Measurements from ENCODE around the gene TMEM117. TPM values are rescaled to one million over a fixed set of nuclear protein-coding genes. Genes with fewer than 3 reads are reported as not detected.

TMEM117 gene
- total and polyA plus RNA-seq, 2 donors (not counting 1 experiment from before 2014, with no cell fraction given) = 2.0 to 10.4 TPM

DNA sequence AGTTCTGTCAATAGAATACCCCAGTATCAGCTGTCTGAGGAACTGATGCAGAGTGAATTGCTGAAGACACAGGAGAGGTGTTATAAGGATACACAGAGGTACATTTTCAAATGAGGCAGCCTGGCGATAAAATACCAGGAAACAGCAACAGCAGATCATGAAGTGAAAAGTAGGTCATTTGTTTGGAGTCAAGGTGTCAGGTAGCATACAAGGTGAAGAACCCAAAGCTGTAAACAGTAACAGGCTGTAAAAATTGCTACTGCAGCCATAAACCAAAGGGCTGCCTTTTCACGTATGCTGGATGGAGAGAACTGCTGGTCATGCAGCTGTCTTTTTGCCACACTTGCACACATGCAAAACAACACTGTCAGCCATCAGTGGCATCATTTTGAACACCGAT lies 20.5 kb upstream of the TMEM117 start:
- Mint-ChIP-seq H3K4me3 (no peak overlapping the region), H3K4me1 (no peaks in the 10 kb centered on the region), H3K27ac (no peak overlapping the region), H3K9me3 (ENCODE audit: insufficient read depth) (no peaks in the 10 kb centered on the region), H3K27me3 (peaks cover 27% of the 10 kb centered on the region)
- ATAC-seq (ENCODE audit: low read depth) = no peak
- no peaks in the 10 kb centered on the region for H3K79me2 ChIP-seq (ENCODE audit: control insufficient read depth, insufficient read depth, low read length)
- no peak overlapping the region for H3K4me2 ChIP-seq (replicated peaks; ENCODE audit: low read depth, low read length, poor library complexity, severe bottlenecking)
- CTCF ChIA-PET = no interaction called here
- no peaks in the 10 kb centered on the region for H3K36me3 ChIP-seq (replicated peaks in 1 of 2; ENCODE audit: control extremely low read depth in 1 of 2, control insufficient read depth in 1 of 2, extremely low read depth in 1 of 2, insufficient read depth in 2 of 2, low read length in 1 of 2)
- no peak overlapping the region for H2AFZ ChIP-seq (ENCODE audit: insufficient read depth, low read depth, low read length, poor library complexity, severe bottlenecking)
- POLR2A ChIA-PET = no interaction called here
- TF ChIP-seq EZH2 (IDR thresholded peaks at IDR 0.05; ENCODE audit: borderline replicate concordance, insufficient read depth, low read depth, low read length, poor library complexity, severe bottlenecking) = no peak
- TF ChIP-seq, protein P1, sequence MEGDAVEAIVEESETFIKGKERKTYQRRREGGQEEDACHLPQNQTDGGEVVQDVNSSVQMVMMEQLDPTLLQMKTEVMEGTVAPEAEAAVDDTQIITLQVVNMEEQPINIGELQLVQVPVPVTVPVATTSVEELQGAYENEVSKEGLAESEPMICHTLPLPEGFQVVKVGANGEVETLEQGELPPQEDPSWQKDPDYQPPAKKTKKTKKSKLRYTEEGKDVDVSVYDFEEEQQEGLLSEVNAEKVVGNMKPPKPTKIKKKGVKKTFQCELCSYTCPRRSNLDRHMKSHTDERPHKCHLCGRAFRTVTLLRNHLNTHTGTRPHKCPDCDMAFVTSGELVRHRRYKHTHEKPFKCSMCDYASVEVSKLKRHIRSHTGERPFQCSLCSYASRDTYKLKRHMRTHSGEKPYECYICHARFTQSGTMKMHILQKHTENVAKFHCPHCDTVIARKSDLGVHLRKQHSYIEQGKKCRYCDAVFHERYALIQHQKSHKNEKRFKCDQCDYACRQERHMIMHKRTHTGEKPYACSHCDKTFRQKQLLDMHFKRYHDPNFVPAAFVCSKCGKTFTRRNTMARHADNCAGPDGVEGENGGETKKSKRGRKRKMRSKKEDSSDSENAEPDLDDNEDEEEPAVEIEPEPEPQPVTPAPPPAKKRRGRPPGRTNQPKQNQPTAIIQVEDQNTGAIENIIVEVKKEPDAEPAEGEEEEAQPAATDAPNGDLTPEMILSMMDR (IDR thresholded peaks at IDR 0.05) = no peak
- H3K4me1 ChIP-seq (ENCODE audit: control insufficient read depth in 2 of 2, insufficient read depth in 2 of 2, low read length in 2 of 2) = no peaks in the 10 kb centered on the region
- H3K9ac ChIP-seq (ENCODE audit: low read length) = no peak overlapping the region
- H3K27me3 ChIP-seq (replicated peaks in 1 of 4; ENCODE audit: control extremely low read depth in 1 of 4, control insufficient read depth in 3 of 4, insufficient read depth in 4 of 4, low read length in 3 of 4) = no peaks in the 10 kb centered on the region
- no peak overlapping the region for H3K4me3 ChIP-seq (ENCODE audit: control extremely low read depth in 1 of 5, extremely low read depth in 1 of 5, insufficient read depth in 1 of 5, low read depth in 2 of 5, low read length in 4 of 5)
- 88% methylated on average over 2 of the region's 3 CpGs for WGBS (ENCODE audit: insufficient coverage)
- no peak for DNase-seq
- no peak overlapping the region for H3K27ac ChIP-seq (ENCODE audit: low read length in 2 of 2)
- H3K9me3 ChIP-seq (ENCODE audit: control extremely low read depth in 1 of 3, control insufficient read depth in 2 of 3, insufficient read depth in 1 of 3, low read length in 2 of 3) = no peaks in the 10 kb centered on the region
- intact Hi-C loops (cut with micrococcal nuclease) = no loop called here
- no peaks in the 10 kb centered on the region for H4K20me1 ChIP-seq (ENCODE audit: control insufficient read depth, insufficient read depth, low read length, poor library complexity, severe bottlenecking)

DNA sequence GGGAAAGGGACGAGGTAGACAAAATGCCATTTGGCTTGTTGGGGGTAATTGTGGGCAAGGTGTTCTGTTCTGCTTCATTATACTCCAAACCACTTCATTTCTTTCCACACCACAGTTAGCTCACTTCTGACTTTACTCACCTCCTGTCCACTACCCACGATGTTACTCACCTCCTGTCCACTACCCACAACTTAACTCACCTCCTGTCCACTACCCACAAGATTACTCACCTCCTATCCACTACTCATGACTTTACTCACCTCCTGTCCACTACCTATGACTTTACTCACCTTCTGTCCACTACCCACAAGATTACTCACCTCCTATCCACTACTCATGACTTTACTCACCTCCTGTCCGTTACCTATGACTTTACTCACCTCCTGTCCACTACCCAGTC lies 19.7 kb upstream of the TMEM117 start:
- H3K9ac ChIP-seq (ENCODE audit: low read length) = no peak overlapping the region
- TF ChIP-seq, protein P1 (IDR thresholded peaks at IDR 0.05) = no peak
- TF ChIP-seq EZH2 (IDR thresholded peaks at IDR 0.05; ENCODE audit: borderline replicate concordance, insufficient read depth, low read depth, low read length, poor library complexity, severe bottlenecking) = no peak
- no peak overlapping the region for H3K27ac ChIP-seq (ENCODE audit: low read length in 2 of 2)
- H3K27ac Mint-ChIP-seq = no peak overlapping the region
- CTCF ChIA-PET = no interaction called here
- 78% methylated on average over 2 of the region's 3 CpGs for WGBS (ENCODE audit: insufficient coverage)
- H3K4me3 Mint-ChIP-seq = no peak overlapping the region
- no peaks in the 10 kb centered on the region for H4K20me1 ChIP-seq (ENCODE audit: control insufficient read depth, insufficient read depth, low read length, poor library complexity, severe bottlenecking)
- H3K27me3 ChIP-seq (replicated peaks in 1 of 4; ENCODE audit: control extremely low read depth in 1 of 4, control insufficient read depth in 3 of 4, insufficient read depth in 4 of 4, low read length in 3 of 4) = no peaks in the 10 kb centered on the region
- intact Hi-C loops (cut with micrococcal nuclease) = no loop called here
- H3K4me1 Mint-ChIP-seq = no peaks in the 10 kb centered on the region
- POLR2A ChIA-PET = no interaction called here
- DNase-seq = no peak
- no peak overlapping the region for H3K4me2 ChIP-seq (replicated peaks; ENCODE audit: low read depth, low read length, poor library complexity, severe bottlenecking)
- H3K9me3 ChIP-seq (ENCODE audit: control extremely low read depth in 1 of 3, control insufficient read depth in 2 of 3, insufficient read depth in 1 of 3, low read length in 2 of 3) = no peaks in the 10 kb centered on the region
- H3K79me2 ChIP-seq (ENCODE audit: control insufficient read depth, insufficient read depth, low read length) = no peaks in the 10 kb centered on the region
- no peaks in the 10 kb centered on the region for H3K9me3 Mint-ChIP-seq (ENCODE audit: insufficient read depth)
- H3K27me3 Mint-ChIP-seq = peaks cover 27% of the 10 kb centered on the region
- no peak overlapping the region for H2AFZ ChIP-seq (ENCODE audit: insufficient read depth, low read depth, low read length, poor library complexity, severe bottlenecking)
- ATAC-seq (ENCODE audit: low read depth) = no peak
- H3K4me3 ChIP-seq (ENCODE audit: control extremely low read depth in 1 of 5, extremely low read depth in 1 of 5, insufficient read depth in 1 of 5, low read depth in 2 of 5, low read length in 4 of 5) = no peak overlapping the region
- no peaks in the 10 kb centered on the region for H3K36me3 ChIP-seq (replicated peaks in 1 of 2; ENCODE audit: control extremely low read depth in 1 of 2, control insufficient read depth in 1 of 2, extremely low read depth in 1 of 2, insufficient read depth in 2 of 2, low read length in 1 of 2)
- no peaks in the 10 kb centered on the region for H3K4me1 ChIP-seq (ENCODE audit: control insufficient read depth in 2 of 2, insufficient read depth in 2 of 2, low read length in 2 of 2)

Measured in B cell (primary cell).